KG1 (cell line): ENCODE results near the gene RNF225.
A peak's percentile ranks its signal among the peaks of the same experiment; 100 is the strongest.
"Not testable (repeated sequence)": the region's sequence is repeated elsewhere in the genome, so short reads cannot be mapped to it uniquely, and the experiment has no call there.

Experiments
- DNase-seq: peaks from one replicate; lab custom pipeline; 2025; lab: John Stamatoyannopoulos, UW

RNF225 gene

GRCh38 chr19:58409010-58409790, 13.7 kb downstream of the RNF225 start:
- DNase-seq = peak; percentile 16

- no peak for DNase-seq
Measured at GRCh38 chr19:58416604-58417003, 21.1 kb downstream of the RNF225 start.

GRCh38 chr19:58417071-58417470, 21.6 kb downstream of the RNF225 start:
- no peak for DNase-seq

- DNase-seq = no peak
Measured at GRCh38 chr19:58428617-58429016, 33.2 kb downstream of the RNF225 start.

GRCh38 chr19:58429745-58430144, 34.3 kb downstream of the RNF225 start:
- DNase-seq = no peak

GRCh38 chr19:58434217-58434616, 38.8 kb downstream of the RNF225 start:
- DNase-seq = no peak

GRCh38 chr19:58439576-58440554, 44.4 kb downstream of the RNF225 start, which contains the start of gene ZNF132:
Gene ZNF132 (minus strand): TSS chr19:58440153. CDS start chr19:58439821, 332 bp downstream.
- DNase-seq = peak; percentile 99

- DNase-seq = no peak
Measured at GRCh38 chr19:58440556-58440955, 45.1 kb downstream of the RNF225 start.

GRCh38 chr19:58442986-58443385, 47.5 kb downstream of the RNF225 start:
- DNase-seq = not testable (repeated sequence)
